IPS DF 4.7 (cell line): Measurements from ENCODE around the gene KRR1.
A peak's percentile ranks its signal among the peaks of the same experiment; 100 is the strongest.

Source experiments
- DNase-seq: peaks from one replicate; pipeline ENCODE4 v3.0.0-alpha.2; 2013; ENCODE audit warnings: low spot score; ENCODE audit errors: extremely low read depth

The KRR1 gene

GRCh38 chr12:75511116-75512048 lies at the start of gene KRR1:
Gene KRR1 (minus strand): TSS chr12:75511609. CDS start chr12:75511597, 12 bp downstream.
- peak; percentile 99 for DNase-seq

GRCh38 chr12:75560167-75560566 lies 48.8 kb upstream of the KRR1 start:
- no peak for DNase-seq

GRCh38 chr12:75558287-75558686 lies 46.9 kb upstream of the KRR1 start:
- no peak for DNase-seq

DNA sequence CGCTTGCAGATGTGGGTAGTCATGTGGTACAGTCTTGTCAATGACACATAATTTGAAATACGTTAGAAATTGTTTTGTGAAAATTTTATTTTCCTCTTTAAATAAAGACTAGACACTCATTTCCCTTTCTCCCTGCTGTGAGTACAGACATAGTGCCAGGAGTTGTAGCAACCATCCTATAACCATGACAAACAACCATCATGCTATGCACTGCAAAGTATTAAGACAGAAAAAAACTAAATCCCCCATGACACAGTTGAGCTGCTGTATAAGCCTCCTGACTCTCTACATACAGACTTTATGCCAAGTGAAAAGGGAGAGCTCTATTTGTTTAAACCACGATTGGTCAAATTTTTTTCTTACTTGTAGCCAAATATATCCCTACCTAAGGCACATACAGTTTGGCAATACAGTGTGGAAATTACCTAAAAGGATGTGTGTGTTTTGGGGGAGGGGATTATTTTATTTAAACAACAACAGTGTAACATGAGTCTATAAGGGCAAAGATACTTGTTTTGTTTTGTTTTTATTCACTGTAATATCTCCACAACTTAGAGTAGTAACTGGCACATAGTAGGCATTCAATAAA lies 45.0 kb upstream of the KRR1 start:
- DNase-seq: no peak

- no peak for DNase-seq
These were observed 43.1 kb upstream of the KRR1 start for GRCh38 chr12:75554556-75554880.

DNA sequence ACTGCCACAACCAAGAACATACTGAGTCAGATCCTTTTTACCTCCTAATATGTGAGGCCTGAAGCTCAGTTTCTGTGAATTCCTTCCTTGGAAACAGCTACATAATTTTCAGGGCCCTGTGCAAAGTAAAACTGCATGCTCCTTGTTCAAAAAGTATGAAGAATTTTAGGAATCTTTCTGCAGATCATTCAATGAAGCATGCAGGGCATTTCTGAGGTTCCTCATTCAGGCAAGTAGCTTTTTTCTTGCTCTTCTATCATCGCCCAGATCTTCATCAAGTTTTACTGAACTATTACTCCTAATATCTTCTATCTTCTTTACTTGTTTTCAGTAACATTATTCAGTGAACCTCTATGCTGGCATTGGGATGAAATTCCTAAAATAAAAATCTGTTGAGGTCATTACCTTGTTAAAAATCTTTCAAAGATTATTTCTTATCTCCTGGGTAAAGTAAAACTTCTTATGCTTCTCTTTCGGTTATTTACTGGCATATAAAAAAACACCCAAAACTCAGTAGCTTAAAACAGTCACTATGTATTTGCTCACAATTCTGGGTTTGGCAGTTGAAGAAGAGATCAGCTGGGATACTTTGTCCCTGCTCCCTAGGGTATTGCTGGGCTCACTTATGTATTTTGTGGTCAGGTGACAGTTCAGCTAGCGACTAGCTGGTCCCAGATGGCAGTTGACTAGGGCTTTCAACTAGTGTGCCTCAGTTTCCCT lies 42.6 kb upstream of the KRR1 start:
- DNase-seq: no peak

GRCh38 chr12:75553398-75553797 lies 42.0 kb upstream of the KRR1 start:
- DNase-seq: no peak

GRCh38 chr12:75551477-75551876 lies 40.1 kb upstream of the KRR1 start:
- no peak for DNase-seq

DNA sequence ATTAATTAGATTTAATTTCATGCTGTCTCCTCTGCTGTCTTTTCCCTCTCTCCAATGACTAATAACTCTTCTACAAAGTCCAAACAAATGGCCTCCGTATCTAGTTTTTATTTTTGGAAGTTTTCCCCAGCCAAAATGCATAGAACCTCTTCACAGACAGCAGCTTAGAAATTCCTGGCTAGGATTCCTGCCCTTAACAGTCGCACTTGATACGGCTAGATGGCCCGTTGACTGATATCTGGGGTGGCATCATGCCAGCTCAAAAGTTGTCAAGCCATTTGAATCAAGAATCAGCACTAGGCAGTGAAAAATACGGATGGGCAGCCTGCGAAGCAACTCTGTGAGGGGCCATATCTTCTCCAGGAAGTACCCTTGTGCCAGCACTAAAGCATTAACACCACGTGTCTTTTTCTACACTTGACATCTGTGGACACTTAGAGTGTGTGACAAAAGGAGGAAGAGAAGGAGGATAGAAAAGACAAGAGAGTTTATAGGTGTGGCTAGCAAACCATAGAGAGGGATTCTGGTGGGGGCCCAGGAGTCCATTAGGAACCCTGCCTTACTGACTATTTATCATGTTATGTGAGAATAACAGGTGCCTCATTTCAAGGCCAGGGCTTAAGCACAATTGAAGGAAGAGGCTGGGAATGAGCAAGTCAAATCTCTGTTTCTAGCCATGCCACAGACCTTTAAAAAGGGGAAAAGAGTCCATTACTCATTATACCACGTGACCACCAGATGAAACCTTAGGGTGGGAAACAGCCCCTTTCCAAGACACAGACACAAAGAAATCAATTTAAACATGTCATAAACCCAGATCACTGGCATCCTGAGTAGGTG lies 39.2 kb upstream of the KRR1 start:
- DNase-seq: no peak

DNA sequence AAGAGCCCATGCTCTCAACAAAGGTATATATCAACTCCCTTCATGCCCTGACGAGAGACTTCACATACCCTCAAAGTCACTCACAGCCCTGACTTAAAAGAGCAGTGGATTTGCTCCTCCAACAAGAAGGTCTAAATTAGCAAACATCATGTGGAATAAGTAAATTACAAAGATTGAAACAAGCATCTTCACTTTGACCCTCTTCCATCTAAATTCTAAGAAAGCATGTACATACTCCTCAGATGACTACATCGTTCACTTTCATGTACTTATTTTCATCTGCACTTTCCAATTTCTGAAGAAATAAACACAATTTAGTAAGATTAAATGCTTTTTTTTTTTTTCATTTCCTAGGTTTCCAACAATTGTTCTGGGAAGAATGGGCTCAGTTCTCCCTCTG lies 38.6 kb upstream of the KRR1 start:
- DNase-seq: no peak

GRCh38 chr12:75548879-75549278 lies 37.5 kb upstream of the KRR1 start:
- no peak for DNase-seq

DNA sequence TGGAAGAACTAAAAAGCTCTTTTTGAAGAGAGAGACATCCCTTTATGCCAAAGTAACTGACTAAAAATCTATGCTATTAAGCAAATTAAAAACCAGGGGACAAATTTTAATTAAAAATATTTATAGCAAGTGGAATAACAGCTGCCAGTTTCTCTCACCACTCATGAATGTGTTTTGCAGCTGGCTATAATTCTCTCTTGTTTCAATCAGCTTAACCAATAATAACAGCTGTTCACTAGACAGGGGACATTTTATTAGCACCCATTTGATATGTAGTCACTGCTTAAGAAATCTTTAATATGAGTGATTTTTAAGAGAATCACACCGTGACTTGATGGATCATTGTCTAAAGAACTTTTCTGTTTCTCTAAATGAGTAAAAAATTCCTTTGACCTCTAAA lies 34.2 kb upstream of the KRR1 start:
- no peak for DNase-seq

DNA sequence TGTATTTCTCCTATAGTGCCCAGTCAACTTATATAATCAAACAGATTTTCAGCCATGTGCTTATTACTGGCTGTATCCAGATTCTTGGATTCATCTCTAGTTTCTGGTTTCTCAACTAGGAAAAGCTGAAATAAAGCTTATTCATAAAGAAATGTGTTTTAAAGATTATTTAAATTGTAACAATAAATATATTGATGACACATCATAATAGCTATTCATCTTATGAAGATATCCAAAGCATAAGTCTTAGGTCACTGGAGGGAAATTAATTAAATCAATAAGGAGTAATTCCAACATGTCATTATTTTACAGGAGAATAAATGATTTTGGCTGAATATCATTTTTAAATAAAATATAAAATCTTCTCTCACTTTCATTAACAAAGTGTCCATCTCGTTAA lies 32.1 kb upstream of the KRR1 start:
- DNase-seq: no peak

- DNase-seq: no peak
These were observed 31.5 kb upstream of the KRR1 start for GRCh38 chr12:75542942-75543341.

GRCh38 chr12:75539889-75540288 lies 28.5 kb upstream of the KRR1 start:
- DNase-seq: no peak

GRCh38 chr12:75533239-75533638 lies 21.8 kb upstream of the KRR1 start:
- no peak for DNase-seq

GRCh38 chr12:75529826-75530225 lies 18.4 kb upstream of the KRR1 start:
- no peak for DNase-seq

- no peak for DNase-seq
These were observed 17.9 kb upstream of the KRR1 start for GRCh38 chr12:75529316-75529715.

- DNase-seq: no peak
These were observed 17.3 kb upstream of the KRR1 start for GRCh38 chr12:75528692-75529091.

DNA sequence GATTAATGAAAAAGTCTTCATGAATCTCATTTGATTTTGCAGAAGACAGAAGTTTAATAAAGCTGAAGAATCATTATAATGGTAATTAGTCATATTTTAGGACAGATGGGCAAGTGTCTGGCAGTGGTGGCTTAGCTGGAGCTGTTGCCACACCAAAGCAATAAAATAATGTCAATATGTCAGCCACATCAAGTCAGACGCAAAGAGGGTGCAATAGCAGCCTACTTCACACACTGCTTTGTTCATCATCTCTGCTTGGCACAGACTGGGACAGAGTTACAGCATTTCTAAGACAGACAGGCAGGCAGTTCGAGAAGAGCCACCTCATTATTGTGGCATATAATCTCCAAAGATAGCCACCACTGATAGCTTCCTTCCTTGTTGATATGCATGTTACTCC lies 16.9 kb upstream of the KRR1 start:
- DNase-seq: no peak
